HepG2 (cell line): ENCODE data around the gene FBXO41. TPM values are rescaled to one million over a fixed set of nuclear protein-coding genes. Genes with fewer than 3 reads are reported as not detected.
A peak's percentile ranks its signal among the peaks of the same experiment; 100 is the strongest.

Experiments
- CBX5 ChIP-seq: sonication (generic); formaldehyde crosslinking; IDR thresholded peaks from 2 replicates; pipeline ENCODE4 v1.4.0; 2020; ENCODE audit warnings: missing genetic modification reagents, borderline replicate concordance
- CC2D1A ChIP-seq: sonication (generic); formaldehyde crosslinking; IDR thresholded peaks from 2 replicates; pipeline ENCODE4 v1.8.1; 2023; ENCODE audit warnings: mild to moderate bottlenecking, missing genetic modification reagents
- CREM ChIP-seq, 2 experiments: sonication (generic) in 1 of 2; formaldehyde crosslinking in 1 of 2; IDR thresholded peaks; 2 replicates each; pipeline versions ENCODE4 v1.4.0 to v1.6.1; 2016 to 2020; ENCODE audit warnings: antibody characterized with exemption in 1 of 2, mild to moderate bottlenecking in 1 of 2, missing genetic modification reagents in 1 of 2
- DPF2 ChIP-seq: sonication (generic); formaldehyde crosslinking; IDR thresholded peaks from 2 replicates; pipeline ENCODE4 v1.4.0; 2020; ENCODE audit warnings: mild to moderate bottlenecking, low read depth, missing genetic modification reagents, borderline replicate concordance
- JUNB ChIP-seq: sonication (generic); formaldehyde crosslinking; IDR thresholded peaks from 2 replicates; pipeline ENCODE4 v1.8.0; 2022; ENCODE audit warnings: missing genetic modification reagents, mild to moderate bottlenecking, borderline replicate concordance
- KAT7 ChIP-seq: IDR thresholded peaks from 2 replicates; pipeline ENCODE4 v1.6.1; 2018; ENCODE audit warnings: borderline replicate concordance, missing compliant biosample characterization
- KDM1A ChIP-seq: IDR thresholded peaks from 2 replicates; pipeline ENCODE4 v1.6.1; 2016; ENCODE audit warnings: missing compliant biosample characterization
- NAIF1 ChIP-seq: sonication (generic); formaldehyde crosslinking; IDR thresholded peaks from 2 replicates; pipeline ENCODE4 v1.5.0; 2020; ENCODE audit warnings: mild to moderate bottlenecking, missing genetic modification reagents, borderline replicate concordance
- NFATC3 ChIP-seq: sonication (generic); formaldehyde crosslinking; IDR thresholded peaks from 2 replicates; pipeline ENCODE4 v1.5.1; 2020; ENCODE audit warnings: mild to moderate bottlenecking, missing genetic modification reagents
- REPIN1 ChIP-seq: sonication (generic); formaldehyde crosslinking; IDR thresholded peaks from 2 replicates; pipeline ENCODE4 v1.8.0; 2022; ENCODE audit warnings: missing genetic modification reagents, low read depth, mild to moderate bottlenecking, borderline replicate concordance
- SALL2 ChIP-seq: sonication (generic); formaldehyde crosslinking; IDR thresholded peaks from 2 replicates; pipeline ENCODE4 v1.8.1; 2023; ENCODE audit warnings: mild to moderate bottlenecking, missing genetic modification reagents, inconsistent platforms
- SMC3 ChIP-seq: IDR thresholded peaks from 2 replicates; pipeline ENCODE4 v1.6.1; 2011; ENCODE audit warnings: low read length, improper control_type of control experiment
- SUZ12 ChIP-seq: fragments of 150-350 bp; IDR thresholded peaks from 2 replicates; pipeline ENCODE4 v1.6.1; 2014; ENCODE audit warnings: low read depth, low read length
- ZNF343 ChIP-seq: sonication (generic); formaldehyde crosslinking; IDR thresholded peaks from 2 replicates; pipeline ENCODE4 v1.4.0; 2020; ENCODE audit warnings: mild to moderate bottlenecking, missing genetic modification reagents
- ZNF446 ChIP-seq: sonication (generic); formaldehyde crosslinking; IDR thresholded peaks from 2 replicates; pipeline ENCODE4 v1.5.0; 2020; ENCODE audit warnings: mild to moderate bottlenecking, missing genetic modification reagents
- ZNF709 ChIP-seq: sonication (generic); formaldehyde crosslinking; IDR thresholded peaks from 2 replicates; pipeline ENCODE4 v1.5.0; 2020; ENCODE audit warnings: mild to moderate bottlenecking, missing genetic modification reagents
- ZNF879 ChIP-seq: sonication (generic); formaldehyde crosslinking; IDR thresholded peaks from 2 replicates; pipeline ENCODE4 v1.8.1; 2023; ENCODE audit warnings: missing genetic modification reagents
- polyA plus RNA-seq, 8 experiments: library from polyadenylated mRNA; depleted of rRNA in 3 of 8; stranded (reverse) in 7 of 8; unstranded in 1 of 8; fragments of >200 nt; fragmentation: Illumina TruSeq in 4 of 8; extraction: Trizol in 4 of 8; gene quantifications; 2 replicates each; pipeline versions ENCODE4 v1.2.1 to v1.2.3, GENCODE V29; 2011 to 2016; ENCODE audit warnings: low read depth in 4 of 8, missing spikeins in 1 of 8, mixed read lengths in 1 of 8; ENCODE audit not compliant: insufficient read depth in 1 of 8
- total RNA-seq, 5 experiments: library from RNA; depleted of rRNA; stranded (reverse); fragments of >200 nt; fragmentation: Illumina TruSeq; extraction: Trizol; gene quantifications; 2 replicates each; pipeline ENCODE4 v1.2.3, GENCODE V29; 2016; ENCODE audit warnings: low read depth in 1 of 5
- TF ChIP-seq, protein P1 (sequence below): sonication (generic); formaldehyde crosslinking; IDR thresholded peaks from 2 replicates; pipeline ENCODE4 v1.5.0; 2020; ENCODE audit warnings: missing genetic modification reagents
- TF ChIP-seq, protein P2 (sequence below), 2 experiments: sonication (generic) in 1 of 2; formaldehyde crosslinking in 1 of 2; IDR thresholded peaks; 2 replicates each; pipeline versions ENCODE4 v1.4.0 to v1.6.1; 2018 to 2020; ENCODE audit warnings: missing genetic modification reagents in 2 of 2, borderline replicate concordance in 1 of 2, low read depth in 1 of 2, mild to moderate bottlenecking in 1 of 2, missing biosample characterization in 1 of 2
- TF ChIP-seq, protein P3 (sequence below): IDR thresholded peaks from 2 replicates; pipeline ENCODE4 v1.4.0; 2020; ENCODE audit warnings: mild to moderate bottlenecking, missing genetic modification reagents
- TF ChIP-seq, protein P4 (sequence below): sonication (generic); formaldehyde crosslinking; conservative IDR thresholded peaks from 2 replicates; pipeline ENCODE4 v1.4.0; 2020; ENCODE audit warnings: missing genetic modification reagents

The FBXO41 gene
- total and polyA plus RNA-seq, 2 of the 13 experiments (the other 11 are each of a cell fraction or from before 2014, with no cell fraction given) = 4.2 to 10.3 TPM

DNA sequence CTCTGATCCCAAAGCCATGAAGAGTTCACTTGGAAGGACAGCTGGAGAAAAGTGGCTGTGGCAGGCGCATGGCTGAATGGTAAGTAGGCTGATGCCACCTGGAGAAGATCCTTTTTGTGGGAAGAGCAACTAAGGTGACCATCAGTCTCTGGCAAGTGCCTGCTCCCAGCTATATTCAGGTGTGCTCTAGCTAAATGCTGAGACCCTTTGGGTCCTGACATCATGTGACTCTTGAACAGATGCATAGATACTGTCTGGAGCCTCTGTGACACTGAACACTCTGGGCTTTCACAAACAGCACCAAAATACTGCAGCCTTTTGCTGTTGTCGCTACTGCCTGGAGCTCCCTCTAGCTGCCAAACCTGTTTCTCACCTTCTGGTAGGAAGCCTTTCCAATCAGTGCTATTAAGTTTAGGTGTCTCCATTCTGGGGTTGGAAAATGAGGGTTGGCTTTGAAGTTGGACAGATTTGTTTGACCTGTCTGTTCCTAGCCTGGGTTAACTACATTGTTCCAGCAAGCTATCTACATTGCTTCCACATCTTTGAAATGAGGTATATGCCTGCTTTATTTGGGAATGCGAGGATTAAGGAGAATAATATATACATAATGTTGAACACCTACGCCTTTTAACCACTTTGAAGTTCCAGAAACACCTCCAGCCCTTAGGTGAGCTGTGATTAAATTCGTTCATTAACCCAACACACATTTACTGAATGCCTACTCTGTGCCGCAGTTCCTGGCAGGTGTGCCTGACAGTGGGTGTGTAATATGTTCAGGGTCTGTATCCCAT lies 6.0 kb upstream of the FBXO41 start (continued):
- TF ChIP-seq CREM (IDR thresholded peaks at IDR 0.05) (no peak), CREM (CRISPR knock-in tag; IDR thresholded peaks at IDR 0.05) (no peak), JUNB (CRISPR knock-in tag) (no peak), CC2D1A (CRISPR knock-in tag) (no peak), ZNF343 (CRISPR knock-in tag) (no peak), KAT7 (CRISPR knock-in tag) (no peak), KDM1A (CRISPR knock-in tag) (no peak), REPIN1 (peak; percentile 59; the same call in 1 of the 2 replicates), SUZ12 (no peak), ZNF879 (no peak), CBX5 (CRISPR knock-in tag) (peak; percentile 34; the same call in 1 of the 2 replicates), ZNF446 (CRISPR knock-in tag) (no peak), NFATC3 (no peak), ZNF709 (CRISPR knock-in tag) (no peak), SMC3 (peak; percentile 38; the same call in 1 of the 2 replicates), SALL2 (CRISPR knock-in tag) (no peak), NAIF1 (CRISPR knock-in tag) (no peak), DPF2 (CRISPR knock-in tag) (no peak)
- TF ChIP-seq, protein P1, sequence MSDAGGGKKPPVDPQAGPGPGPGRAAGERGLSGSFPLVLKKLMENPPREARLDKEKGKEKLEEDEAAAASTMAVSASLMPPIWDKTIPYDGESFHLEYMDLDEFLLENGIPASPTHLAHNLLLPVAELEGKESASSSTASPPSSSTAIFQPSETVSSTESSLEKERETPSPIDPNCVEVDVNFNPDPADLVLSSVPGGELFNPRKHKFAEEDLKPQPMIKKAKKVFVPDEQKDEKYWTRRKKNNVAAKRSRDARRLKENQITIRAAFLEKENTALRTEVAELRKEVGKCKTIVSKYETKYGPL (CRISPR knock-in tag) = no peak
- TF ChIP-seq, protein P2, sequence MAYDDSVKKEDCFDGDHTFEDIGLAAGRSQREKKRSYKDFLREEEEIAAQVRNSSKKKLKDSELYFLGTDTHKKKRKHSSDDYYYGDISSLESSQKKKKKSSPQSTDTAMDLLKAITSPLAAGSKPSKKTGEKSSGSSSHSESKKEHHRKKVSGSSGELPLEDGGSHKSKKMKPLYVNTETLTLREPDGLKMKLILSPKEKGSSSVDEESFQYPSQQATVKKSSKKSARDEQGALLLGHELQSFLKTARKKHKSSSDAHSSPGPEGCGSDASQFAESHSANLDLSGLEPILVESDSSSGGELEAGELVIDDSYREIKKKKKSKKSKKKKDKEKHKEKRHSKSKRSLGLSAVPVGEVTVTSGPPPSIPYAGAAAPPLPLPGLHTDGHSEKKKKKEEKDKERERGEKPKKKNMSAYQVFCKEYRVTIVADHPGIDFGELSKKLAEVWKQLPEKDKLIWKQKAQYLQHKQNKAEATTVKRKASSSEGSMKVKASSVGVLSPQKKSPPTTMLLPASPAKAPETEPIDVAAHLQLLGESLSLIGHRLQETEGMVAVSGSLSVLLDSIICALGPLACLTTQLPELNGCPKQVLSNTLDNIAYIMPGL (CRISPR knock-in tag; IDR thresholded peaks at IDR 0.05; ENCODE audit: borderline replicate concordance in 1 of 2, low read depth in 1 of 2) = 0 out of 4 replicates have a peak, but pooled peaks of 1 of the 2 experiments have one; percentile 38
- TF ChIP-seq, protein P3, sequence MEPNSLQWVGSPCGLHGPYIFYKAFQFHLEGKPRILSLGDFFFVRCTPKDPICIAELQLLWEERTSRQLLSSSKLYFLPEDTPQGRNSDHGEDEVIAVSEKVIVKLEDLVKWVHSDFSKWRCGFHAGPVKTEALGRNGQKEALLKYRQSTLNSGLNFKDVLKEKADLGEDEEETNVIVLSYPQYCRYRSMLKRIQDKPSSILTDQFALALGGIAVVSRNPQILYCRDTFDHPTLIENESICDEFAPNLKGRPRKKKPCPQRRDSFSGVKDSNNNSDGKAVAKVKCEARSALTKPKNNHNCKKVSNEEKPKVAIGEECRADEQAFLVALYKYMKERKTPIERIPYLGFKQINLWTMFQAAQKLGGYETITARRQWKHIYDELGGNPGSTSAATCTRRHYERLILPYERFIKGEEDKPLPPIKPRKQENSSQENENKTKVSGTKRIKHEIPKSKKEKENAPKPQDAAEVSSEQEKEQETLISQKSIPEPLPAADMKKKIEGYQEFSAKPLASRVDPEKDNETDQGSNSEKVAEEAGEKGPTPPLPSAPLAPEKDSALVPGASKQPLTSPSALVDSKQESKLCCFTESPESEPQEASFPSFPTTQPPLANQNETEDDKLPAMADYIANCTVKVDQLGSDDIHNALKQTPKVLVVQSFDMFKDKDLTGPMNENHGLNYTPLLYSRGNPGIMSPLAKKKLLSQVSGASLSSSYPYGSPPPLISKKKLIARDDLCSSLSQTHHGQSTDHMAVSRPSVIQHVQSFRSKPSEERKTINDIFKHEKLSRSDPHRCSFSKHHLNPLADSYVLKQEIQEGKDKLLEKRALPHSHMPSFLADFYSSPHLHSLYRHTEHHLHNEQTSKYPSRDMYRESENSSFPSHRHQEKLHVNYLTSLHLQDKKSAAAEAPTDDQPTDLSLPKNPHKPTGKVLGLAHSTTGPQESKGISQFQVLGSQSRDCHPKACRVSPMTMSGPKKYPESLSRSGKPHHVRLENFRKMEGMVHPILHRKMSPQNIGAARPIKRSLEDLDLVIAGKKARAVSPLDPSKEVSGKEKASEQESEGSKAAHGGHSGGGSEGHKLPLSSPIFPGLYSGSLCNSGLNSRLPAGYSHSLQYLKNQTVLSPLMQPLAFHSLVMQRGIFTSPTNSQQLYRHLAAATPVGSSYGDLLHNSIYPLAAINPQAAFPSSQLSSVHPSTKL (CRISPR knock-in tag) = 0 out of 2 replicates have a peak, but pooled peaks have one; percentile 25
- TF ChIP-seq, protein P4, sequence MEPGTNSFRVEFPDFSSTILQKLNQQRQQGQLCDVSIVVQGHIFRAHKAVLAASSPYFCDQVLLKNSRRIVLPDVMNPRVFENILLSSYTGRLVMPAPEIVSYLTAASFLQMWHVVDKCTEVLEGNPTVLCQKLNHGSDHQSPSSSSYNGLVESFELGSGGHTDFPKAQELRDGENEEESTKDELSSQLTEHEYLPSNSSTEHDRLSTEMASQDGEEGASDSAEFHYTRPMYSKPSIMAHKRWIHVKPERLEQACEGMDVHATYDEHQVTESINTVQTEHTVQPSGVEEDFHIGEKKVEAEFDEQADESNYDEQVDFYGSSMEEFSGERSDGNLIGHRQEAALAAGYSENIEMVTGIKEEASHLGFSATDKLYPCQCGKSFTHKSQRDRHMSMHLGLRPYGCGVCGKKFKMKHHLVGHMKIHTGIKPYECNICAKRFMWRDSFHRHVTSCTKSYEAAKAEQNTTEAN (CRISPR knock-in tag) = no peak
